ENCODE data around the gene ARPC5L.

Gene ARPC5L

DNA sequence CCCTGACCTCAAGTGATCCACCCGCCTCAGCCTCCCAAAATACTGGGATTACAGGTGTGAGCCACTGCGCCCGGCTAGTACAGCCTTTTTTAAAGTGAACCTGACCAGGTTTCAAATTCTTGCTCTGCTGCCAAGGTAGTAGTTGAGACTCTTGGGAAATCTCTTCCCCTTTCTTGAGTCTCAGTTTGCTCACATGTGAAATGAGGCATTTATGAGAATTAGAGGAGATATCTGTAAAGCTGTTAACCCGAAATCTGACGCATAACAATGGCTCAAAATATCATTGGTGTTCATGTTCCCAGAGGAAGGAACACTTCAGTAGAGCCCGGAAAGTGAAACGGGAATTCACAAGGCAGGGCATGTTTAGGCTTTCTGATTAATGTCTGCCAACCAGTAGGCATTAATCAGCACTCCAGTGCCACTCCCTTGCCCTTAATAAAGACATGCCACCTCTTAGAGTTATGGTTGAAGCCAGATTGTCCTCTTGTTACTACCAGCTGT is 1.5 kb downstream of the ARPC5L start:
- no peak for DNase-seq
- no peak for ATAC-seq

DNA sequence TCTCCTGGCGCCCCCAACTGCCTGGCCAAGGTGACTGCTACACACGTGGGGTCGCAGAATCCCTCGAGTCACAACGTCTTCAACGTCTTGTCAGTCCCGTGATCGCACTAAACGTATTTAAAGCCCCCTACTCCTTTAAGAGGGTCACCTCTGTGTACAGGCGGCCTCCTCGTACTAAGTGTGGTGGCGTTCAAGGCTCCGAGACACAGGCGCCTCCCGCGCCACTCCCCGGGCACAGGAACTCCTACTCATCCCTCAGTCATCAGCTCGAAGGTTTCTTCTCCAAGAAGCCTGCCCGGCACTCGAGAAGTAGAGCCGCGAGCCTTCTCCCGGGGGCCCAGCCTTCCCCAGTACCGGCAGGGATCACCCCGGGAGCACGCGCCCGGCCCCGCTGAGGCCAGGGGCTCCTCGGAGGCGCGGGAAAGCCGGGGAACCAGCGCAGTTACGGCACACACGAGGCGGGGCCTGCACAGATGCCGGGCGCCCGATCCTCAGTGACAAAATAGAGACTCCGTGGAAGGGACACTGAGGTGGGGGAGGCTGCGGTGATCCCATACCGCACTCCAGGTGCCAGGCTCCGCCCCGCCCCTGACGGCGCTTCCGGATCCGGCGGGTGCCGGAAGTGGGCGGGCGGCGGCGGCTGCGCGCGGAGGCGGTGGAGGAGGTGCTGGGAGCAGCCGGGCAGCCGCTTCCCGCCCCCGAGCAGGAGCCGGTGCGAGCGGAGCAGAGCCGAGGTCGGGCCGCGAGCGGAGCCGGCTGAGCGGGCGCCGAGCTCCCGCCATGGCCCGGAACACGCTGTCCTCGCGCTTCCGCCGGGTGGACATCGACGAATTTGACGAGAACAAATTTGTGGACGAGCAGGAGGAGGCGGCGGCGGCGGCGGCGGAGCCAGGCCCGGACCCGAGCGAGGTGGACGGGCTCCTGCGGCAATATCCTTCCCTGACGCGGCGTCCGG is 6.9 kb downstream of the ARPC5L start:
- ATAC-seq (peak; percentile 81), DNase-seq (peak; percentile 95)

DNA sequence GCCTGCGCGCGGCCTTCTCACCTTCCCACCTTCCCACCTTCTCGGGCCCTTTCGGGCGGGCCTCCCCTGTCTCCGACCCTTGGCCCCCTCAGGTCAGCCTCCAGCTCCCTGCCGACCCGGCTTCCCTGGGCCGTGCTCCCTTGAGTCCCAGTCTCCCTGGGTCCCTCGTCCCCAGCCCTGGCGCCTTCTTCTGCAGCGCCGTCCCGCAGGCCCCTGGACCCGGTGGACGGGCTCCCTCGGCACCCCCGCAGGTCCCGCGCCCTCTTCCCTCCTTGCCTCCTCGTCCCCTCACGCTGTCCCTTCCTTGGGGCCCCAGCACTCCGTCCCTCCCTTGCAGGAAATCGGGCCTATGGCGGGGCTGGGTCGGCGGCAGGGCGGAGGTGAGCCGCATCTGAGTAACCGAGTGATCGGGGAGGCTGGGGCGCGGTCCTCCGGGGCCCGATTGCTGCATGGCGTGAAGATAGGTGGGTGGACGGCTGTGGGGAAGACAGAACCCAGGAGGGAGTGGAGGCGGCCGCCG is 7.6 kb downstream of the ARPC5L start:
- DNase-seq, result peak; percentile 54
- no peak for ATAC-seq

DNA sequence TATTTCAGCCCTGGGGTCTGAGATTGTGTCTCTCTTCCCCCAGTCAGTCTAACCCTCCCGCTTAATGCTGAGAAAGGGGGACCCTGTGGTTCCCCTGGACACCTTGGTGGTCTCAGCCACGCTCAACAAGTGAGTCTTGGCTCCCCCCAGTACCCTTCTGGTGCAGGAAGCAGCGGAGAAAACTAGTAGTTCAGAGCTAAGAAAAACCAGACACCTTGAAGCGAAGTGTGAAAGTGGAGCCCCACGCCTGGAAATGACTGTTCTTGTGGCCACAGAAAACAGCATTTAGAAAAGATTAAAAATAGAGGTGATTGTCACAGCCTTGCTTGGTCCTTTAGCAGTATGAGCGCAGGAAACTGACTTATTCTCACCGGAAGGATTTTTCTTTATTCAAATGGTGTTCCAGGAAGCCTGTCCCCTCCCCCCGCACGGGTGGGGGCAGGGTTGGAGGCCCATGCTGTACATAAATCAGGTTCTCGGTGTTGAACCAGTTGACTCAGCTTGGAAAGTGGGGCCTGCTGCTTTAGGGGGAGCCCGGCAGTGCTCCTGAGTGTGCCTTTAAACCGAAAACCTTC is 8.1 kb downstream of the ARPC5L start:
- DNase-seq (peak; percentile 89), ATAC-seq (peak; percentile 63)

DNA sequence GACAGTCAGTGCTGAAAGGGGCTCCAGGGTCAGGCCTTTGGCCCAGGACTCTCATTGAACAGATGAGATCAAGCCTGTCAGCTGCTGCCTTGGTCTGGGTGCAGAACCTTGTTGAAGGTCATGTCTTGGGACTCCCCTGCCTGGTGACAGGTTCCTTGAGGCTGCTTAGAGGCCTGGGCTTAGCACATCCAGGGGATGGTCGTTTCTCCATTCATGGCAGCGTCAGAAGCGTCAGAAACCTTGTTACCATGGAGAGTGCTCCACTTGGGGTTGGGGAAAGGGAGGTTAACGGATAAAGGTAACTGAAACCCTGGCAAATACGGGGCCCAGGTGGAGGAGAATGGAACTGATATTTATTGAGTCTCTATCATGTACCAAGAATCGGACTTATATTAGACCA is 8.8 kb downstream of the ARPC5L start:
- DNase-seq (no peak), ATAC-seq (no peak)

DNA sequence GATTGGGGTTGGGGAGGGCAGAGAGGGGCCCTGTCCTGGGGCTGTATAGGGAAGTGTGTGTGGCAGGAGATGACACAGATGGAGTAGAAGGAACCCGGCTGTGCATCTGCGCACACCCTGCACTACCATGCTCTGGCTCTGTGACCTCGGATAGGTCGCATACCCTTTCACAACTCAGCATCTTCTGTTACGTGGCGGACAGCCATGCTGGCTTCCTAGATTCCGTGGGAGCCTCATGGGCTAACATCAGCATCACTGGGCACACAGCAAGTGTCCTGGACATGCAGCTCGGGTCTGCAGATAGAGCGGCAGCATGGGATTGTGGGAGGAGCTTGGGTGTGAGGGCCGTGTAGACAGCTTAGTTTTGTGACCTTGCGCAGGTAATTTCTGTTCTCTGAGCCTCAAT is 9.2 kb downstream of the ARPC5L start:
- no peak for ATAC-seq
- DNase-seq, result no peak

DNA sequence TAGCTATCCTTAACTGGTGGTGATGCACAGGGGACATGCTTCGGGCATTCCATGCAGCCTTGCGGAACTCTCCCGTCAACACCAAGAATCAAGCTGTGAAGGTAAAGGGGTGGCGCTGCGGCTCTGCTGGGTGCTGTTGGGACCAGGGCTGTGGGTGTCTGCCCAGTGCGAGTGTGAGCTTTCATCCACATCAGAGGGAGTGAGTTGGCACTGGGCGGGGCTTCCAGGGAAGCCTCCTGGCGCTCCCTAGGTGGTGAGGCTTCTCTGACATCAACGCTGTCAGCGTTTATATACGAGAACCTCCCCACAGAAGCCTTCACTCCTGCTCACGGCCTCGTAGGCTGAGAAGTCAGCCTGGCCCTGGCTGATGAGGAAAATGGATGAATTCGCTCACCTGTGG is 11.7 kb downstream of the ARPC5L start:
- no peak for DNase-seq
- ATAC-seq, result no peak

DNA sequence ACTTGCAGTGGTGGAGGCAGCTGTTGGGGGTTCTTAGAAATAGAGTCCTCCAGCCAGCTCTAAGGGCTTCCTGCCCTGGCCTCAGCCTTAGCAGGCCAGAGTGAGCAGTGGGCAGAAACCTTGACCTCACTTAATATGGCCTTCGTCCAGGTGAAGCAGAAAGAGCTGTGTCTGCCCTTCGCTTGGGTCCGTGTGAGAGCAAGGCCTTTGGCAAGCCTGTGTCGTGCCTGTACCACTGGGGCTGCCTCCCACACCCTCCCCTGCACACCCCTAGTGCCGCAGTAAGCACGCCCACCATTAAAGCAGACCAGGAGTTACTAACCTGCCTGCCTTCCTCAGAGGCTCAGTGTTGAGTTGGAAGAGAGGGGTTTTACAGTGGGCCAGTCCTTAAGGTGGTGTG is 13.6 kb downstream of the ARPC5L start:
- ATAC-seq (no peak), DNase-seq (no peak)

DNA sequence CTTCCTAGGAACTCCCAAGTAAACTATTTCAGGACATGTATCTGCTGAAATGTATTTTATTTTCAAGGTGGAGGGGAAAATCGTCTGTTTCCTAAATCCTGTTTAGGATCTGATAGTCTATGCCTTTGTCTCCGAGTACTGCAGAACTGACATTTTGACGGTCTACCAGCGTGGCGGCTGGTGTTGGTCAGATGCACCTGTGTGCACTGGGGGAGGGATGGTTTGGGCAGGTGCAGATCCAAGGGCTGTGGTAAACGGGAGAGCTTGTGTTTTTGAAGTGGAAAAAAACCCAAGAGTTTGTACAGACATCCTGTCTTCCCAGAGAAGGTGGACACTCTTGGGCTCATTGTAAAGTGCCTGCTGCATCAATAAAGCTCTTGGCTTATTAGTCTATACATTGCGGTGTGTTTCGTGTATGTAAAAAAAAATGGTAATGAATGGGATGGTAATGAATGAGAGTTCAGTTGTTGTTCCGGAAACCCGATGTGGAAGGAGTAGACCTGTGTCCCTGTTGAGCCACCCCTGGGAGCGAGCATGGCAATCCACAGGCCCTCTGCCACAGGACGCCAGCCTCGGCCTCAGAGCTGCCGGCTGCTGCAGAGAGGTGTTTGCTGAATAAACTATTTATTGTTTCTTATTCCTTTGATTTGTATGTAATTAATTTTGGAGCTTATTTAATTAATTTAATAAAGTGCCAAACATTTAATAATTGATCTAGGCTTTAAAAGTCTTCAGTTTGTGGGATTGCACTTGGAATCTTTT is 15.3 kb downstream of the ARPC5L start:
- no peak for ATAC-seq
- no peak for DNase-seq

DNA sequence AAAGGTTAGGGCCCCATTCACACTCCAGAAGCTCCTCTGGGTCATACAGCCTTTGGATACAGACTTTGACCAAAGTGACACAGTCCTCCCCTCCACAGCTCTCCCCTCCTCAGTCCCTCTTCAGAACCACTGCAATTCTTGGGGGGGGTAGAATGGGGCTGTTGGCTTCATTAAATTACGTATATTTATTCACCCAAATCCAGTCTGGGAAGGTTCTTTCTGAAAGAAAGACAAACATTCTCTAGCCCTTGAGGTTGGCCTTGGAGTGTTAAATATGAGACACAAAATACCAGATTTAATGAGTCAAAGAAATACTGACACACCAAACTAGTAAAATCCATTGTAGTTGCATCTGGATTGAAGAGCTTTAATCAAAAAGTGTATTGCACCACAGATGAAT is 16.1 kb downstream of the ARPC5L start:
- ATAC-seq (no peak), DNase-seq (no peak)

DNA sequence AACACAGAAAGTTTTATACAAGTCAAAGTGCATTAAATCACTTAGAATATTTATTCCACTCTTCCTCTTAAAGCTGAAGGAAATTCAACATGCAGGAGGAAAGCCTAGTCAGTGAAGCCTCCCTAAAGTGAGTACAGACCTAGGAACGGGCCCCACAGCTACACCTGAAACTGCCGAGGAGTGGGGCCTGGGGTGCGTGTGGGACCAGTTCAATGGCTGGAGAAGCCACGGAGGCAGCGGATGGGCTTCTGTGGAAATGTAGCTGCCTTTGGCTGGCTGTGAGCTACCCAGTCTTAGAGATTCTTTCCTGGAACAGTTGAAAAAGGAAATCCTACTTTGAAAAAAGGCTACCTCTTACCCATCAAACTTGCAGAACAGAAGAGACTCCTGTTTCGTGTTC is 16.6 kb downstream of the ARPC5L start:
- ATAC-seq, result no peak
- no peak for DNase-seq

DNA sequence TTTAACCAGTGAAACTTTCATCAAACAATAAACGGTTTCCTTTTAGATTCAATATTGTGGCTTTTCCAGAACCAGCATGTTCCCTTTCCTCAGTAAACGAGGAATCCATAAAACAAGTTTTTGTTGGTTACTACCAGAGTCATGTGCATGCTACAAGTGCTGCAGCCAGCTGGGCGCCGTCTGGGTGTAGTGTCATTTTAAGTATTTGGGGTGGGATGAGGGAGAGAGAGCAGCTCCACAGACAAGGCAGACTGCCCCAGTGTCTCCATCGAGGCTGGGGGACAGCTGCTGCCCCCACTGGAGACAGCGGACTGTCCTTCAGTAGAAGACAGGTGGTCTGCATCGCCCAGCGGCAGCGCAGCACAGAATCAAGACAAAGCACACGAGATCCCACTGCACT is 17.3 kb downstream of the ARPC5L start:
- DNase-seq, result no peak
- ATAC-seq, result no peak

DNA sequence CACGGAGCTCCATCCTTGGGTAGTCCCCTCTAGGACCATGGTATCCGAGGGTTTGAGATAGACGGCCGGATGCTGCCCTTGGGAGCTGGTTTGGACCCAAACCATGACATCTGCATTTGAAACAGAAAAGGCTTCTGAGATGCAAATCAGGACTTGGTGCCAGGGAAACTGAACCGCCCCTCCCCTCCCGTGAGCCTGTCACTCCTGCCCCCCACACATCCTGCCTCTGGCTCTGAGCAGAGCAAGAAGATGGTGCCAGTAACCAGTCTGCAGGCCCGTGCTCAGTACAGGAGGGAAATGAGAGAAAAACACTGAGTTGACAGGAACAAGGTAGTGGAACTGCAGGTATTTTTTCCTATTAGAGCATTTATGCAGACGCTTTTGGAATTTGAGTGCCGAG is 18.6 kb downstream of the ARPC5L start:
- no peak for ATAC-seq
- no peak for DNase-seq

DNA sequence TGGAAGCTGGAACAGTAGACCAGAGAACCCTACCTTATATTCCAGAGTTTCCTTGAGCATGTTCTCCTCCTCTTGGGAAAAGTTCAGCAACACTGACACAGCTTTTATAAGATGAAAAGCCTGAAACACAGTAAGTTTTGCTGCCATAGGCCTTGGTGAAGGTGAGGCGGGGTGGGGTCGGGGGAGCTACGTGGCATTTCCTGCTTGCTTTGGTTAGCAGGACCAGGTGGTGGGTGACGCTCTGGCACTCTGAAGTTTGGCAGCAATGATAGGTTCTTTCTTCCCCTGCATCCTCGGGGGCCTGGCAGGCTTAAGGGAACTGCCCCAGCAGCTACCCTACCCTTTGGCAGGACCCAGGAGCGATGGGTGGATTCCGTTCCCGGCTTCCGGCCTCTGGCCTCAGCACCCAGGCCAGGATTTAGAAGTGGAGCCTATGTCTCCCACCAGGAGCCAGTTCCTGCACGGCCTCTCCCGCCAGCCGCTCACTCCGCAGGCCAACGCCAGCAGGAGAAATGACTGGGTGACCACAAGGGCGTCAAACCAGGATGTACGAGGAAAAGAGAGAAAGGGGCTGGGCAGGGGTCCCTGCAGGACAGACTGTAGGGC is 19.3 kb downstream of the ARPC5L start:
- DNase-seq (no peak), ATAC-seq (no peak)

DNA sequence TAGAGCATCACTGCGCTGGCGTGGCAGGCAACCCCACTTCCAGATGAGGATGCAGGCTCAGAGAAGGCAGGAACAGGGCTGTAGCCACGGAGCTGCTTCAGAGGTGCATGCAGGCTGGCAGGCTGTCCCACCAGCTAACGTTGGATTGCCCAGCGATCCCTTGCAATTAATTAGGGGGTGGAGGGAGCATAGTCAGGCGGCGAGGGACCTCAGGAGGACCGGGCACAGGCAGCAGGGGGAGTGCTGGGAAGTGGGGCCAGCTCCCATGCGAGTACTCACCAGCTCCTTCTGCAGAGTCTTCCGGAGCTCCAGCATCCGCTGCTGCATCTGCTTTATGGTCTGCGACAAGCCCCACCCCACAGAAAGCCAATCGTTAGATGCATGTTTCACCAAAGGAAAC is 20.3 kb downstream of the ARPC5L start:
- no peak for DNase-seq
- no peak for ATAC-seq

DNA sequence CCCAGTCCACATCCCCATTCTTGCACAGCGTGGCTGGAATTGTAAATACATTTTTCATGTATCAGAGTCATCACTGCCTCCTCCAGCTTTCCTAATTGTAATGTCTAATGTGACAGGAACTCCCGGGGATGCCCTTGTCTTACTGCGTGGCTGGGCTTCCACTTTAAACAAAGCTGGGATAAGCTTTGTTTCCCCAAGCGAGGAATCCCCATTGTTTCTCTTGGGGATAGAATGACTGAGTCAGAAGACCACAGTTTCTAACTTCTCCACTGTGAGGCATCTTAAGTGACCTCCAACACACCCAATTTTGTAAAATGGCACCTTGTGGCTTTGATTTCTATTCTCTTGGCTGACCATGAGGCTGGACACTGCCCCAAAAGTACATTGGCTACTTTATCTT is 22.4 kb downstream of the ARPC5L start:
- DNase-seq (no peak), ATAC-seq (no peak)

DNA sequence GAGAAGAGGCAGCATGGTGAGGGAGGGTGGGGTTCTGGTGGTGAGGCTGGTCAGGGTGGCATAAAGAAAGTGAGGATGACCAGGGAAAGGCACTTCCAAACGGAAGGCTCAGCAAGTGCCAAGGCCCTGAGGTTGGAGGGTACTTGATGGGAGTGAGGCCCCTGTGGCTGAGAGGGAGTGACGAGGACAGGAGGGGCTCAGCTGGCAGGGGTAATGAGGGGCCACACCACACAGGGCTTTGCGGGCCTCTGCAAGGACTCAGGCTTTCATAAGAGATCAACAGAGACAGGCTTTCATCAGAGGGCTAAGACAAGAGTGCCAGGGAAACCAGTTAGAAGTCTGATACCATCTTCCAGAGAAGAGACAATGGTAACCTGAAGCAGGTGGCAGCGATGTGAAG is 23.6 kb downstream of the ARPC5L start:
- ATAC-seq (no peak), DNase-seq (no peak)

DNA sequence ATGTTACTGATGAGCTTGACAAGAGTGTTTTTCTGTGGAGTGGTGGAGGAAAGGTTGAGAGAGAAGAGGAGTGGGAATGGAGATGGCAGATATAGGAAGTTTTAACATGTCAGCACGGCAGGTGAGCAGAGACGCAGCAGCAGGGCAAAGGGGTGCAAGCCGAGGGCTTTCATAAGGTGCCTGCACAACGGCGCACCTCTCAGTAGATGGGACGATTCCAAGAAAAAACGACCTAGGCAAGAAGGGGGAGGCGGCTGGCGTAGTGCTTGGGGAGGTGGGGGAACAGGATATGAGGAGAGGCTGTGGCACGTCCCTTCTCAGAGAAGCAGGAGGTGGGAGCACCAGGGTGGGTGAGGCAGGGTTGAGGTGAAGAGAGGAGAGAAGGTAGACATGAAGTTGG is 24.5 kb downstream of the ARPC5L start:
- DNase-seq, result no peak
- ATAC-seq, result no peak

DNA sequence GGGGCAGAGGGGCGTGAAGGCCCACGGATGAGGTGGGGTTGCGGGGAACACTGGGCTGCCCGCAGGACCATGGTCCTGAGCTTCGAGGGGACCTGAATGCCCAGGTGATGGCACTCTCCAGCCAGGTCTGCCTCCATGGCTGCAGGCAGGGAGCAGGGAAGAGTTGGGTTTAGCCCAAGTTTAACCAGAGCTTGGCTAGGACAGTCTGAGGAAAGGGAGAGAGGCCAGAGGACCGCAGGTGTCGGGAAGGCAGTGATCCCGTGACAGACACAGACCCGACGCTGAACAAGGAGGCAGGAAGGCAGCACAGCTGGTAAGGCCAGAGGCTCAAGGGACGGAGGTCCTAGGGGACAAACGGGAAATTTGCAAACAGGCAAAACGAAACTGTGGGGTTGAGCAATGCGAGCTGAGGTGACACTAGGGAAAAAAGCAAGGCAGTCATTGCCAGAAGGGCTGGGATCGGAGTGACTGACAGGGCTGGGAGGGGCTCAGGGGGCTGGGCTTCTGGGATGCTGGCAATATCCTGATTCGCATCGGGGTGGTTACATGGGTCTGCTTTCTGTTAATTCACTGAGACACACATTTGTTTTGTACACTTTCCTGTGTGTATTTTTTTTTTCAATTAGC is 25.0 kb downstream of the ARPC5L start:
- ATAC-seq (no peak), DNase-seq (no peak)

DNA sequence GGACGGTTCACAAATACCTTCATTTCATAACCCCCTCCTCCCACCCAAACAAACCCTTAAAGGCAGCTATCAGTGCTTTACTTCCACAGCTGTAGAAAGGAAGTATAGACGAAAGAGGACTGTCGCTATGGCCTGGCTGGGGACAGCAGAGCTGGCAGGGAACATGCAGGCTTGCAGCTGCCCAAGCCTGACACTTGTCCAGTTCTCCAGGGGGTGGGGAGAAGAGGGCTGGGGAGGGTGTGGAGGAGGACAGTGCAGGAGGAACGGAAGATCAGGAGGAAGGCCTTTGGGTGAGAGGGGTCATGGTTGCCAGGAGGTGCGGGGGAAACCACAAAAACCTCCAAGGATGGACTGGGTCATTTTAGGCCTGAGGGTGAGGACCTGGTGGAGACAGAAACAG is 25.9 kb downstream of the ARPC5L start:
- DNase-seq, result no peak
- no peak for ATAC-seq

DNA sequence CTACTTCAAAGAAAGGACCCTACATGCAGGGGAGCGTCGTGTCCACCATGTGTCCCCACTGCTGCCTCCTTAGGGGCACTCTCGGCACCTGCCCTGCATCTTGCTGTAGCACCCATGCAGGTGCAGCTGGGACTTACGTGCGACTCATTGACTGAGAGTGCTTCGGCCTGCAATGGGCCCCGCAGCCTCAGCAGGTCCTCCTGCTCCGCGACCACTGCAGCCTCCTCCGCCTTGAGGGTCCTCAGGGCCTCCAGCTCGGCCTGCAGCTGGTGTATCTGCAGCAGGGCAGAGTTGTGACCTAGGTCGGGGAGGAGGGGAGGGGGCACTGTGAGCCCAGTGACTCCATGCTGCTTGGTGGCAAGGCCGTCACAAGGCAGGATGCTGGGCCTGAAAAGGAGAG is 27.1 kb downstream of the ARPC5L start:
- no peak for ATAC-seq
- DNase-seq, result no peak

DNA sequence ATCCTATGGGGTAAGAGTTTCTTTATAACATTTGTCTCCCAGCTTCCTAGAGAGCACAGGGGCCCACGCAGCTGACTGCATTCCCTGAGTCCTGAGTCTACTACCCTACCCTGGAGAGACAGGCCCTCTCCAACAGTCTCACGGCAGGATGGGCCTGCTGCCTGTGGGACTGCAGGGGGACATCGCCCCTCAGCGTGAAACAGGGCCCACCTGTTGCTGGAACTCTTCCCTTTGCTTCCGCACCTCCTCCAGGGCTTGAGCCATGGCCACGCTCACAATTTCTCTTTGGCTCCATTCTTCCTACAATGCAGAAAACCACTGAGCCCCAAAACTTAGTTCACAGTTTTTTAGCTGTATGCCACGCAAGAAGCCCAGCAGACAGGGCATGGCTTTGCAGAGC is 28.2 kb downstream of the ARPC5L start:
- DNase-seq, result no peak
- no peak for ATAC-seq
